Activated T-cell treated with anti-CD3 and anti-CD28 coated beads for 24 hours (primary cell): ENCODE results near the gene SYNPO.
A peak's percentile ranks its signal among the peaks of the same experiment; 100 is the strongest.

Experiments used
- DNase-seq: peaks from one replicate; pipeline ENCODE4 v3.0.0-alpha.2; 2020; ENCODE audit warnings: low read depth

Gene SYNPO

DNA sequence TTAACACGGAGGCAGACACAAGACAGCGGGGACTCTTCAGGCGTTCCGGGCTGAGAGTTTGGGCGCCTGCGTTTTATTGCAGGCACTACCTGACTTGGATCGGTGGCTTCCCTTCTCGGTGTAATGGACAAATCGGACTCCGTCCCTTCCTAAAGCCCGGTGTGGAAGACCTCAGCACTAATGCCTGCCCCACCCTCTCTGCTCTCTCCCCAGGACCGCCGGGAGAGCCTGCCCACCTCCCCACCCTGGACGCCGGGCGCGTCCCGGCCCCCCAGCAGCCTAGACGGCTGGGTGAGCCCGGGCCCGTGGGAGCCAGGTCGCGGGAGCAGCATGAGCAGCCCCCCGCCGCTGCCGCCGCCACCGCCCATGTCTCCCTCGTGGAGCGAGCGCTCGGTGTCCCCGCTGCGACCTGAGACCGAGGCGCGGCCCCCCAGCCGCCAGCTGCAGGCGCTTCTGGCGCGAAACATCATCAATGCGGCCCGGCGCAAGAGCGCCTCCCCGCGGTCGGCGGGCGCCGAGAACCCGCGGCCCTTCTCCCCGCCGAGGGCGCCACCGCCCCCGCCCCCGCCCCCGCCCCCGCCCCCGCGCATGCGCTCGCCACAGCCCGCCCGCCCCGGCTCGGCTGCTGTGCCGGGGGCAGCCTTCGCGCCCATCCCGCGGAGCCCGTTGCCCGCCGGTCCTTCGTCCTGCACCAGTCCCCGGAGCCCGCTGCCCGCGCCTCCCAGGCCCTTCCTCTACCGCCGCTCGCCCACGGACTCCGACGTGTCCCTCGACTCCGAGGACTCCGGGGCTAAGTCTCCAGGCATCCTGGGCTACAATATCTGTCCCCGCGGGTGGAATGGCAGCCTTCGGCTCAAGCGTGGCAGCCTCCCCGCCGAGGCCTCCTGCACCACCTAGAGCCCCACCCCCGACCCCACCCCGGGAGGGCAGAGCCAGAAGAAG, 16.0 kb downstream of the SYNPO start:
- peak; percentile 59 for DNase-seq

DNA sequence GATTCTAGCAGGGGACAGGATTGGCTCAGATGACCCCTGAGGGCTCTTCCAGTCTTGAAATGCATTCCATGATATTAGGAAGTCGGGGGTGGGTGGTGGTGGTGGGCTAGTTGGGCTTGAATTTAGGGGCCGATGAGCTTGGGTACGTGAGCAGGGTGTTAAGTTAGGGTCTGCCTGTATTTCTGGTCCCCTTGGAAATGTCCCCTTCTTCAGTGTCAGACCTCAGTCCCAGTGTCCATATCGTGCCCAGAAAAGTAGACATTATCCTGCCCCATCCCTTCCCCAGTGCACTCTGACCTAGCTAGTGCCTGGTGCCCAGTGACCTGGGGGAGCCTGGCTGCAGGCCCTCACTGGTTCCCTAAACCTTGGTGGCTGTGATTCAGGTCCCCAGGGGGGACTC, 17.7 kb downstream of the SYNPO start:
- no peak for DNase-seq

DNA sequence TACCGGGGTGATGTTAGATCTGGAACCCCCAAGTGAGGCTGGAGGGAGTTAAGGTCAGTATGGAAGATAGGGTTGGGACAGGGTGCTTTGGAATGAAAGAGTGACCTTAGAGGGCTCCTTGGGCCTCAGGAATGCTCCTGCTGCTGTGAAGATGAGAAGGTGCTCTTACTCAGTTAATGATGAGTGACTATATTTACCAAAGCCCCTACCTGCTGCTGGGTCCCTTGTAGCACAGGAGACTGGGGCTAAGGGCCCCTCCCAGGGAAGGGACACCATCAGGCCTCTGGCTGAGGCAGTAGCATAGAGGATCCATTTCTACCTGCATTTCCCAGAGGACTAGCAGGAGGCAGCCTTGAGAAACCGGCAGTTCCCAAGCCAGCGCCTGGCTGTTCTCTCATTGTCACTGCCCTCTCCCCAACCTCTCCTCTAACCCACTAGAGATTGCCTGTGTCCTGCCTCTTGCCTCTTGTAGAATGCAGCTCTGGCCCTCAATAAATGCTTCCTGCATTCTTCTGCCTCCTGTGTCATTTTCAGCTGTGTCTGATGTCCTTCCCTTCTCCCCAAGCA, 18.3 kb downstream of the SYNPO start:
- DNase-seq: no peak

DNA sequence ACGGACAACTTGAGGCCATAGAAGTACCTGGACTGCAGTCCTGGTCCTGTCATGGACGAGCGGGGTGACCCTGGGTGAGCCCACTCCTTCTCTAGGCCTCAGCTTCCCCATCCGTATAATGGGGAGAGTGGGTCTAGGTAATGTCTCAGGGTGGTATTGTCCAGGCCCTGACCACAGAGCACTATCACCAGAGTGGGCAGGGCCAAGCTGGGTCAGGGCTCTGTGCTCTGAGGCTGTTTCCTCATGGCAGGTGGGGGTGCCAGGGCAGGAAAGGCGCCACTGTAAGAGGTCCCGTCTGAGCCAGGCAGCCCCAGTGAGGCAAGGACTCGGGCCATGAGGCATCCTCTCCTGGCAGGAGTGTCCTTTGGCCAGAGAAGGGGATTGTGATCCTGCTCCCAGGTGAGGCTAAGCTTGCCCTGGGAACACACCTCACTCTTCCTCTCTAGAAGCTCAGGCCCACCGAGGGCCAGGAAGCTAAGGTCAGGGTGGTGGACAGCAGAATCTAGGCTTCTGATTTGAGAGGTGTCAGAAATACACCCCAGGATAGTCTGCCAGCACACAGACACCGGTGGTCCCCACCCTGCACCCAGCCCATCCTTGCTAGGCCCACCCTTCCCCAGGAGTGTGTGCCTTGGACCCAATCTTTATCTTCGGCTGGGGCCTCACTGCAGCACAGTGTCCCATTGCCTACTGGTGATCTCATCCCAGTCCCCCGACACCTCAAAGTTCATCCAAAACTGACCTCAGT, 19.1 kb downstream of the SYNPO start:
- DNase-seq: no peak

DNA sequence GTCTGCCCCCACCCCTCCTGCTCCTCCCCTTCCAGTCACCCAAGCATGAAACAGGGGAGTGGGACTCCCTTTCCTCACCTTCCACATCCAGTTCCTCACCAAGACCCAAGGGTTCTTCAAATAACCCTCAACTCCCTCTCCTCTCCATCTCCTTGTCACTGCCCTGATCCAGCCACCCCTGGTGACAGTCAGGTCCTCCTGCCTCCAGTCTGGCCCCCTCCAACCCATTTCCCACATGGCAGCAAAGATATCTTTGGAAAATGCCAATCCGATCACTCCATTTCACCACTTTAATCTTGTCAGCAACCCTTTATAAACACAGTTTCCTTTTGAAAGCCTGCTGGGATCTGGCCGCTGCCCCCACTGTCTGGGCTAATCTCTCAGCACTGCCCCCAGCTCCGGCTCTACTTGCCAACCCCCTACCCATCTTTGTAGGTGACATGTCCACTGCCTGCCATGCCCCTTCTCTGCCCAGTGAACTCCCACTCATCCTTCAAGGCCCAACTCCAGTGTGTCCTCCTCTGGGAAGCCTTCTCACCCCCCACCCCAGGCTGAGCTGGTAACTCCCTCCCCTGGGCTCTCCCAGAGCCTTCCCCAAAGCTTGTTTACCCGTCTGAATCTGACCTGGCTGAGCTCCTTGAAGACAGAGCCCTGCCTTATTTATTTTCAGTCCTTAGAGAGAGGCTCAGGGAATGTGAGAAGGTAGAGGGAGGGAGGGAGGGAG, 19.8 kb downstream of the SYNPO start:
- DNase-seq: no peak

DNA sequence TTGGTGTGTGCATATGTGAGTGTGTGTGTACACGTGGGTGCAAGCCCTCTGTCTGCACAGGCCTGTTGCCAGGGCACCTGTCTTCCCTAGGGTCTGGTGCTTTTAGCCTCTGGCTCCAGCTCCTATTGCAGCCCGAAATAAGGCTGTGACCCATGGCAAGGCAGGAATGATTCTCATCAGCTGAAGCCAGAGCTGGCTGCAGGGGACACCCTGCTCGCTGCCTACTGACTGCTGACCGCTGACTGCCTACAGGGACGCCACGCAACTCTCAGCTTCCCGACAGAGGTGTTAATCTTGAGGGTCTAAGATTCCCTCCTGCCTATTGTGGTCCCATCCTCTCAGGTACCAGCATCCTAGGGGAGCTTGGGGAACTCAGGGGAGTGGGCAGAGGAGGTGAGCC, 20.6 kb downstream of the SYNPO start, which contains the start of gene MYOZ3:
MYOZ3 (plus strand) TSS at position 166 of the 400 bp plus-strand sequence. CDS start 1,691 bp downstream, outside the sequence.
- DNase-seq: no peak

DNA sequence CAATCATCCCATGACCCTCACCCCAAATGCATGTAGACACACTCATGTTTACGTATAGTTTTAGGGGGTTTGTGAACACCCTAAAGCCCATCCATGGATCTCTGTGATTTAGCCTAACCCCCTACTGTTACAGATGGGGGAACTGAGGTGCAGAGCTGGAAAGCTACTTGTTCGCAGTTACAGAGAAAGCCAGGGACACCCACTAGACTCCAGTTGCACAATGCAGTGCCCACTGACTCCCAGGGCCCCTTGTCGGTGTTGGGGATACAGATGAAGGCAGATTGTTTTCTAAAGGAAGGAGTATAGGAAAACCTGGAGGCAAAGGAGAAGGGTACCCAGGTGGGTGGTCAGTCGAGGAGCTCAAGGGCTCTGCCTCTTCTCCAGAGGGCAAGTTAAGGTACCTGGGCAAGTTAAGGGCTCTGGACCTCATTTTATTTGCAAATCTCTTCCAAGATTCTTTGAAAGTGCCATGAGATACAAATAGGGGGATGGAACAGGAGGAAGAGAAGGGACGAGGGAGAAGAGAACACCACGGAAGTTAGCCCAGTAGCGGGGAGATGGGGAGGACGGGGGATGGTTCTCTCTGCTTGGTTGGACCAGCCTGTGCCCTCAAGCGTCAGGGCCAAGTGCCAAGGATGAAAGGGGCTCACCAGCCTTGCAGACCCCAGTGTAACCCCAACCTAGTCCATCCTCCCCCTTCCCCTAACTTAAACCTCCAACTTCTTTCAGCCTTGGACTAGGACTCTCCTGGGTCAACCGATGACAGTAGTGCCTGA, 21.5 kb downstream of the SYNPO start:
- DNase-seq: no peak

DNA sequence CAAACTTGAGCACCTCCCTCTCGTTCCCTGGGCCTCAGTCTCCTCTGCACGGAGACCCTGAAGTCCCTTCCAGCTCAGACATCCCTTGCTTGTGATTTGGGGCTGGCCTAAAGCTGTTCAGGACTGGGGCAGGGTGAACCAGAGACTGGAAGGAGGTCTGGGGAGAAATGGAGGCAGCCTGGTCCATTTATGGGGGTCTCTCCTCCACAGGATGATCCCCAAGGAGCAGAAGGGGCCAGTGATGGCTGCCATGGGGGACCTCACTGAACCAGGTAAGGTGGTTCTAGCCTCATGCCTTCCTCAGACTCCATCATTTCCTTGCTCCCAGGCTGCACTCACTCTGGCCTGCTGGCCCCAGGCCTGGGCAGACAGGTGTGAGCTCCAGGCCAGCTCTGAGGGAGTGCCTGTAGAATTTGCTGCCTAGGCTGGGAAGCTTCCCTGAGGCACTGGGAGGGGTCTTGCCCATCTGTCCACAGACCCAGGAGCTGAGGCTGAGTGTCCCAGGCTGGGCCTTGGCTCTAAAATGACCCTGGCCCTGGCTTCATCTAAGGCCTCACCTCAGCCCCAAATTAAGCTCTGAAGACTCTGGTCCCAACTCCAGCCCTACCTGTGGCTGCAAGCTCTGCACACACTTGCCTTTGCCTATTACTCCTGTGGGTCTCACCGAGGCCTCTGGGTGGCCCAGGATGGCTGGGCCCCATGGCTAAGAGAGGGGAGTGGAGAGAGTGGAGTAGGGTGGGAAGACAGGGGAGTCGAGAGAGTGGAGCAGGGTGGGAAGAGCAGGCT, 22.5 kb downstream of the SYNPO start:
- no peak for DNase-seq

DNA sequence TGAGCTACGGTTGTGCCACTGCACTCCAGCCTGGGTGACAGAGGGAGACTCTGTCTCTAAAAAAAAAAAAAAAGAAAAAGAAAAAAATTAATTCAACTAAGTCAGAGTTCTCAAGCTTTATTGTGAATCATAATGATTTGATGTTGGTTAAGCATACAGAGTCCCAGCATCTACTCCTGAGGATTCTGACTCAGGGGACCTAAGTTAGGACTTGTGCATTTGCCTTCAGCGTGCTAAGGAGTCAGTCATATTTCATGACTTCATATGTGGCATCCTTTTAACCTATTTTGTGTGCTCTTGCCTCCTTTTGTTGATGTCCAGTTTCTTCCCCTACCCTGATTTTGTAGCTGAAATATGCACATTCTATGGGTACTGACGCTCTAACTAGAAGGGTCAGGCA, 23.5 kb downstream of the SYNPO start:
- DNase-seq: no peak

DNA sequence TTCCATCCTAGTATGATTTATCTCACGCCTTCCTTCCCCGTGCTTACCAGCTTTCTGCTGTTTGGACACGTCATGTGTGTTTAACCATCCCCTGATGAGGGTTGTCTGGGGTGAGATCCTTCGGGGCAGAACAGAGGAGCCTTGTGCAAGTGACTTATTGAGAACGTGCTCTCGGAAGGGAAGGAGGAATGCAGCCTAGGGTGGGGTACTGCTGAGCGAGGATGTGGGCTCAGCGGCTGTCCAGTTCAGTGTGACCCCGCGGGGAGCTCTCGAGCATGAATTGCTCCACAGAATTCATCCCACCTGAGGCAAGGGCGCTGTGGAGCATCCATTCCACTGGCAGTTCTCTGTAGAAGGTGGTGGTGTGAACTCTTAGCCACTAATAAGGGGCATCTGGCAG, 24.6 kb downstream of the SYNPO start:
- DNase-seq: no peak

DNA sequence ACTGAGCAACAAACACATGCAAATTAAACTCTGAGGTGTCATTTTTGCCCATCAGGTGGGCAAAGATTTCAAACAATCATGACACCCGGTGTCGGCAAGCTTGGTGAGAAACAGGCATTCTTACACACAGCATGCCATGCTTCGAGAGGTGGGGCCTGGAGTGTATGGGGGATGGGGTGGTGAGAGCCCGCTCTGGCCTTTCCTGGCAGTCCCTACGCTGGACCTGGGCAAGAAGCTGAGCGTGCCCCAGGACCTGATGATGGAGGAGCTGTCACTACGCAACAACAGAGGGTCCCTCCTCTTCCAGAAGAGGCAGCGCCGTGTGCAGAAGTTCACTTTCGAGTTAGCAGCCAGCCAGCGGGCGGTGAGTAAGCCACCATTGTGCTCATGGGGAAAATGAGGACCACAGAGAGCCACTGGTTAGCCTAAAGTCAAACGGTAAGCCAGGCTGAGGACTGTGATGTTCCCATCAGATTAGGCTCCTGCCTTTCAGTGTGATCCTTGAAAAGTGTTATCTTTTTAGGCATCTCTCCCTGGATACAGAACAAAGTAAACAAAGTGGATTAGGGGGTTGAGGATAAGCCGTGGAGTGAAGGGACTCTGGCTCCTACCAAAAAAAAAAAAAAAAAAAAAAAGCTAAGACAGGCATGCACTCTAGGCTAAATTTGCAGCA, 30.0 kb downstream of the SYNPO start:
- DNase-seq: no peak

DNA sequence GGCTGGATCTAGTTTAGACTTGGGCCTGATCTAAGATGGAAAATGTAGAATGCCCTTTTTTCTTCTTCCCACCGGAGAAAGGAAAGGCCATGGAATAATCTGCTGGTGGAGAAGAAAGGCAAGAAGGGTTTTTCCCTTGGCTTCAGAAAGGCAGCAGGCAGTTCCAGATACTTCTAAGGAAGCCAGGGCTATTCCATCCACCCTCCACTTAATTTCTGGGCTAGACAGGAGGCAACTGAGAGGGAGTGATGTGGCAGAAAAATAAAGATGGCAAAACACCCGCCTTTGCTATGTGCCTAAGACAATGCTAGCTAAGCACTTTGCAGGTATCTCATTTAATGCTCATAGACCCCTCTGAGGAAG, 30.5 kb downstream of the SYNPO start:
- no peak for DNase-seq

DNA sequence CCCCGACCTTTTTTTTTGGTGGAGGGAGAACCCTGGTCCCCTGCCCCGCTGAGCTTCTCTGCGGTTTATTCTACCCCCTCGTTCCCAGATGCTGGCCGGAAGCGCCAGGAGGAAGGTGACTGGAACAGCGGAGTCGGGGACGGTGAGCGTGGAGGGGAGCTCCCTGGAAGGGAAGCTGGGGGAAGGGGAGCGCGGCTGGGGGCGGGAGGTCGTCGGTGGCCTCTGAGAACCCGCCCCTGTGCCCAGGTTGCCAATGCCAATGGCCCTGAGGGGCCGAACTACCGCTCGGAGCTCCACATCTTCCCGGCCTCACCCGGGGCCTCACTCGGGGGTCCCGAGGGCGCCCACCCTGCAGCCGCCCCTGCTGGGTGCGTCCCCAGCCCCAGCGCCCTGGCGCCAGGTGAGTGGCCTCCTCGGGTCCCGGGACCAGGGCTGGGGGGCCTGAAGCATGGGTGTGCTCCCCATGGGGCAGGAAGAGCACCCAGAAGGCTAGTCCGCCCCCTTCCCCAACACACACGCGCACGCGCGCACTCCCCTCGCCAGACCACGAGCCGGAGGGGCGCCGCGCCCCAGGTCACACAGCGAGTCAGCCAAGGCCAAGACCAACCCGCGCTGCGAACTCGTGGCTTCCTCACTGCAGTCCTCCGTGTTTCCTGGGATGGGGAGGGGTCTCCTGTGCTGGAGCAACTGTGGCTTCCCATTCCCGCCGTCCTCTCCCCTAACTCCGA, 31.2 kb downstream of the SYNPO start:
- no peak for DNase-seq

DNA sequence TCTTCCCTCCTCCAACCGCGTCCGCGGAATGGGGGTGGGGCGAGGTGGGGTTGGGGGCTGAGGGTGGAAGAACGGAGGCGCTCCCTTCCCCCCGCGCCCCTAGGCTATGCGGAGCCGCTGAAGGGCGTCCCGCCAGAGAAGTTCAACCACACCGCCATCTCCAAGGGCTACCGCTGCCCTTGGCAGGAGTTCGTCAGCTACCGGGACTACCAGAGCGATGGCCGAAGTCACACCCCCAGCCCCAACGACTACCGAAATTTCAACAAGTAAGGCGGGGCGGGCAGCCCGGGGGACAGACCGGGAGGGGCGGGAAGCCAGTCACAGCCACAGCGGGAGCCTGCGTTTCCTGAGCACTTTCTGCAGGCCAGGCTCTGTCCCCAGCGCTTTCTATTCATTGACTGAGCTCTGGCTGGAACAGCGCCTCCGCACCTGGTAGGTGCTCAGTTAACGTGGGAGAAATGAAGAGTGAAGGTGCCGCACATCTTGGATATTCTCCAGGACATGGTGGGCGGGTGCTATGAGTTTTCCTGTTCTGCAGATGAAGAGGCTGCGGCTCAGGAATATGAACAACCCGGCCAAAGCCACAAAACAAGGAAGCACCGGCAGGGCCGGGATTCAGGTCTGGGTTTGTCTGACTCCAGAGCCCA, 31.9 kb downstream of the SYNPO start:
- no peak for DNase-seq

DNA sequence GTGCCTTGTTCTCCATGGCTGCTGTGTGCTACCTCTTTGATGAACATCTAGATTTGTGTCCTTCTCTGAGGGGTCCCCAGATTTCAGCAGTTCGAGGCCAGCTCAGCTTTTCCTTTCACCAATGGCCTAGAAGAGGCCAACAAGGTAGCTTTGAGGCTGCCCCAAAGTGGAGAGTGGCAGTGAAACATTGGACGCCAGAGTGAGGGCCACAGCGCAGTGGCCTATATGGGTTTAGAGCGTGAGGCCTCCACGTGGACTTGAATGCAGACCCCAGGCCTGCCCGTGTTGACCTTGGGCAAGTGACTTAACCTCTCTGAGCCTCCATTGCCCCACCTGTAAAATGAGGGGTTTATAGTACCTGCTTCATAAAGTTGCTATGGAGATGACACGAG, 32.4 kb downstream of the SYNPO start:
- no peak for DNase-seq

DNA sequence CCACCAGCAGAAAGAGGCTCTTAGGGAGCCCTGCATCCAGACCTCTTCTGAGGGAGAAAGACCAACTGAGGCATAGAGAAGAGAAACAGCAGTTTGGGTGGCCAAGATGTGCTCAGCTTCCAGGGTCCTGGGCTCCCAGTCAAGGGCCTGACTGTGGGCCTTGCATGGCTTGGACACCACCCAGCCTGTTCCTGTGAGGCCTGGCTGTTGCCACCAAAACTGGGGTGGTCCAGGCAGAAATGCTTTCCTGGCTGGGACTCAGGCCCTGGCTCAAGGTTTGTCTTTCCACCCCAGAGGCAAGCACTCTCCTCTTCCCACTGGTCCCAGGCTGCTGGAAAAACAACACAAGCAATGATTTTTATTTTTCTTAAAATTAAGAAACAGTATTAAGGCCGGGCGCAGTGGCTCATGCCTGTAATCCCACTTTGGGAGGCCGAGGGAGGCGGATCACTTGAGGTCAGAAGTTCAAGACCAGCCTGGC, 33.9 kb downstream of the SYNPO start:
- DNase-seq: no peak

DNA sequence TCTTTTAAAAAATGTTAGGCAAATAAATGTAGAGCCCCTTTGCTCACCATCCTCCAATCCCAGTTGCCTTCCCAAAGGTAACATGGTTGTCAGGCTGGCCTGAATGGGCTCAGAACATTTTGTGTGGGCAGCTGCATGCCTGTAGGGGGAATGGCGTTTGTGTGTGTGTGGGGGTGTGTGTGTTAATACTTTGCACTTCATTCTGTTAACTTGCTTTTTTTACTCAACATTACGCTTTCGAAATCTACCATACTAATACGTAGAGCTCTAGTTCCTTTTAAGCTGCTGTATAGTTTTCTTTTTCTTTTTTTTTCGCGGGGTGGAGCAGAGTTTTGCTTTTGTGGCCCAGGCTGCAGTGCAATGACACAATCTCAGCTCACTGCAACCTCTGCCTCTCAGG, 34.6 kb downstream of the SYNPO start:
- DNase-seq: no peak

DNA sequence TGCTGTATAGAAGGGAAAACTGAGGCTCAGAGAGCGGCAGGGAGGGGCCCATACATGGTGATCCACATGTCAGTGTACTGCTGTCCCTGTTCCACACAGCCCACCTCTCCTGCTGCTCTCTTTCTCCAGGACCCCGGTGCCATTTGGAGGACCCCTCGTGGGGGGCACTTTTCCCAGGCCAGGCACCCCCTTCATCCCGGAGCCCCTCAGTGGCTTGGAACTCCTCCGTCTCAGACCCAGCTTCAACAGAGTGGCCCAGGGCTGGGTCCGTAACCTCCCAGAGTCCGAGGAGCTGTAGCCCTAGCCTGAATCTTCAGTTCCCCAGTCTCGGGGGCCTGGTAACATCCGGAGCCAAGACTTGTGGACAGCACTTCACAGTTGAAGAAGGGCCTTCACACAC, 36.1 kb downstream of the SYNPO start:
- no peak for DNase-seq

DNA sequence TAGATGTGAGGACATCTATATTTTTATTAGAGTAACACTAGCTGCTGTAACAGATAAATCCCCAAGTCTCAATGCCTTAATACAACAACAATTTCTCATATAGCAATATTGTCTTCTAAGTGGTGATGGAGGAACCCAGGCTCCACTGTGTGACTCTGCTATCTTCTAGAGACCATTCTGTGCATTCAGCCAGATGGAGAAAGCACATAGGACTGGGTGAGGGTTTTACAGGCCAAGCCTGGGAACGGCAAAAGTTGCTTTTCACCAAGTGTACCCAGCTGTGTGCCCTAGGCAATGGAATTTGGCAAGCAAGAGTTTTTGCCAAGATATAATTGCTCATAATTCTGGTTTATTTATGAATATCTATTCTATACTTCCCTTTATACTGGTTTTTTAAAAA, 48.7 kb downstream of the SYNPO start:
- DNase-seq: no peak
